Measurements from ENCODE around the gene SPATA31D1. TPM values are rescaled to one million over a fixed set of nuclear protein-coding genes. Genes with fewer than 3 reads are reported as not detected.

The SPATA31D1 gene
- total and polyA plus RNA-seq, 2 donors (not counting 3 experiments of a cell fraction or from before 2014, with no cell fraction given): not detected

DNA sequence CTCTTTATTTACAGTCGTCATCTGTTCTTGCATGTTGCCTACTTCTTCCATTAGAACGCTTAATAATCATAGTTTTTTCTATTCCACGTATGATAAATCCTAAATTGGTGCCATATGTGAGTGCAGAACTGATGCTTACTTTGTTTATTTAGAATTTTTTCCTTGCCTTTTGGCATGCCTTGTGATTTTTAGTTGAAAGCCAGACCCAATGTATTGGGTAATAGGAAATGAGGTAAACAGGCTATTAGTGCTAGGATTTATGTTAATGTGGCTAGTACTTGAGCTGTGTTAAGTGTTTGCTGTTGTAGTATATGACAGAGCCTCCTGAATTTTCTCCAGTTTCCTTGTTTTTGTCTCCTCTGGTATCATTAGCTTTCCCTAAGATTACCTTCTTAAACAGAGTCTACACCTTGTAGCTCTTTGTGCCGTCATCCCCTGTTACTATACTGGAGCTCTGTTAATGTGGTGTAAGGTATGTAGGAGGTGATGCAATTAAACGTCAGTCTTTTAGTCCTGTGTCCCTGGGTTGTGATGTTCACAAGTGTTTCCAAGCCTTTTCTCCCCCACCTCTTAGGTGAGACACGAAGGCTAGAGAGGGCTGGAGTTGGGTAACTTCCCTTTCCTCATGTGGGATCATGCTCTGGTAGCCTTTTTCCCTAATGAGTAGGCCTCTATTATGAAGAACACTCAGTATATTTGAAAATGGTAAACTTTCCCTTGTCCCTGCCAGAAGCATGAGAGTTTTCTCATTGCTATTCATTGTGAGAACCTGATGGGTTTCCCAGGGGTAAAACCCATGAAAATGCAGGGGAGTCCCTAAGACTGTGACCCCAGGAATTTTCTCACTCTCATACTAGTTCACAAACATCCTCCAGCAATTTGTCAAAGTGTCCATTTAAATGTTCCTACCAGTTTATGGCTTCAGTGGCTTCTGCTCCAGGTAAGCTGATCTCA, 24.1 kb upstream of the SPATA31D1 start:
- Histone ChIP-seq H3K4me2 (ENCODE audit: insufficient read depth, low read length) (no peak overlapping the region), H2AFZ (ENCODE audit: low read depth, low read length) (no peak overlapping the region), H3K9me1 (replicated peaks; ENCODE audit: control insufficient read depth, extremely low read depth, insufficient read depth, low read length) (no peaks in the 10 kb centered on the region), H3K27me3 (ENCODE audit: control insufficient read depth in 2 of 2, insufficient read depth in 2 of 2, low read length in 2 of 2) (no peaks in the 10 kb centered on the region), H3K27ac (ENCODE audit: insufficient read depth, low read depth, low read length) (no peak overlapping the region), H3K4me1 (ENCODE audit: control insufficient read depth, extremely low read depth, insufficient read depth, low read length) (no peaks in the 10 kb centered on the region), H4K20me1 (replicated peaks; ENCODE audit: control insufficient read depth, extremely low read depth, insufficient read depth, low read length) (no peaks in the 10 kb centered on the region), H3K9me3 (replicated peaks; ENCODE audit: control insufficient read depth, insufficient read depth, low read length) (no peaks in the 10 kb centered on the region), H3K36me3 (ENCODE audit: control insufficient read depth in 2 of 2, extremely low read depth in 1 of 2, insufficient read depth in 2 of 2, low read length in 2 of 2) (no peaks in the 10 kb centered on the region), H3K9ac (replicated peaks; ENCODE audit: extremely low read depth, insufficient read depth, low read length) (no peak overlapping the region), H3K79me2 (ENCODE audit: control insufficient read depth, insufficient read depth, low read length) (no peaks in the 10 kb centered on the region), H3K4me3 (replicated peaks in 1 of 3; ENCODE audit: insufficient read depth in 1 of 3, low read depth in 1 of 3, low read length in 3 of 3) (no peak overlapping the region)
- intact Hi-C loops (cut with micrococcal nuclease) (no loop called here), dilution Hi-C loops (cut with MboI; ENCODE audit: extremely low pct_ligation_motif_present, low sequenced_read_pairs) (no loop called here)
- ChIA-PET POLR2A (no interaction called here), CTCF (no interaction called here)
- no peak for FAIRE-seq
- TF ChIP-seq, protein P1, sequence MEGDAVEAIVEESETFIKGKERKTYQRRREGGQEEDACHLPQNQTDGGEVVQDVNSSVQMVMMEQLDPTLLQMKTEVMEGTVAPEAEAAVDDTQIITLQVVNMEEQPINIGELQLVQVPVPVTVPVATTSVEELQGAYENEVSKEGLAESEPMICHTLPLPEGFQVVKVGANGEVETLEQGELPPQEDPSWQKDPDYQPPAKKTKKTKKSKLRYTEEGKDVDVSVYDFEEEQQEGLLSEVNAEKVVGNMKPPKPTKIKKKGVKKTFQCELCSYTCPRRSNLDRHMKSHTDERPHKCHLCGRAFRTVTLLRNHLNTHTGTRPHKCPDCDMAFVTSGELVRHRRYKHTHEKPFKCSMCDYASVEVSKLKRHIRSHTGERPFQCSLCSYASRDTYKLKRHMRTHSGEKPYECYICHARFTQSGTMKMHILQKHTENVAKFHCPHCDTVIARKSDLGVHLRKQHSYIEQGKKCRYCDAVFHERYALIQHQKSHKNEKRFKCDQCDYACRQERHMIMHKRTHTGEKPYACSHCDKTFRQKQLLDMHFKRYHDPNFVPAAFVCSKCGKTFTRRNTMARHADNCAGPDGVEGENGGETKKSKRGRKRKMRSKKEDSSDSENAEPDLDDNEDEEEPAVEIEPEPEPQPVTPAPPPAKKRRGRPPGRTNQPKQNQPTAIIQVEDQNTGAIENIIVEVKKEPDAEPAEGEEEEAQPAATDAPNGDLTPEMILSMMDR (IDR thresholded peaks at IDR 0.05; ENCODE audit: extremely low read depth in 1 of 2, insufficient read depth in 1 of 2, low read depth in 1 of 2, low read length in 2 of 2): no peak
- no peak for TF ChIP-seq EZH2 (IDR thresholded peaks at IDR 0.05; ENCODE audit: borderline replicate concordance, low read depth, low read length, severe bottlenecking)
- TF ChIP-seq FOS (IDR thresholded peaks at IDR 0.05; ENCODE audit: borderline replicate concordance, insufficient read depth, low read length): no peak
- TF ChIP-seq POLR2A (IDR thresholded peaks at IDR 0.05; ENCODE audit: low read depth, low read length): no peak
- TF ChIP-seq MYC (IDR thresholded peaks at IDR 0.05; ENCODE audit: low read depth, low read length): no peak
- no peak for TF ChIP-seq JUN (IDR thresholded peaks at IDR 0.05; ENCODE audit: borderline replicate concordance, insufficient read depth, insufficient read length, low read depth)
- no peak for TF ChIP-seq POLR2AphosphoS5 (IDR thresholded peaks at IDR 0.05; ENCODE audit: insufficient read depth, low read depth, low read length)
- TF ChIP-seq GATA2 (IDR thresholded peaks at IDR 0.05; ENCODE audit: insufficient read depth, insufficient read length, low read depth, low read length): no peak
- TF ChIP-seq, protein P2, sequence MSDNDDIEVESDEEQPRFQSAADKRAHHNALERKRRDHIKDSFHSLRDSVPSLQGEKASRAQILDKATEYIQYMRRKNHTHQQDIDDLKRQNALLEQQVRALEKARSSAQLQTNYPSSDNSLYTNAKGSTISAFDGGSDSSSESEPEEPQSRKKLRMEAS (IDR thresholded peaks at IDR 0.05; ENCODE audit: insufficient read depth, insufficient read length): no peak
- DNase-seq (ENCODE audit: low read depth, low spot score): no peak
- no TSS peak for BruUV-seq (replicated peaks)

Data from endothelial cell of umbilical vein (primary cell).